Endothelial cell of umbilical vein (primary cell): ENCODE results near the gene CRABP1.

Source experiments
- FOS ChIP-seq: IDR thresholded peaks from 2 replicates; pipeline ENCODE4 v1.6.1; 2011; ENCODE audit warnings: mild to moderate bottlenecking, low read length, moderate library complexity, borderline replicate concordance; ENCODE audit not compliant: insufficient read depth
- JUN ChIP-seq: IDR thresholded peaks from 2 replicates; pipeline ENCODE4 v1.6.1; 2011; ENCODE audit warnings: borderline replicate concordance, low read depth; ENCODE audit not compliant: insufficient read length, insufficient read depth
- MYC ChIP-seq: IDR thresholded peaks from one replicate; pipeline ENCODE4 v1.6.1; 2011; ENCODE audit warnings: mild to moderate bottlenecking, low read depth, low read length
- POLR2A ChIP-seq: IDR thresholded peaks from 2 replicates; pipeline ENCODE4 v1.6.1; 2012; ENCODE audit warnings: low read depth, mild to moderate bottlenecking, control low read depth, low read length
- POLR2AphosphoS5 ChIP-seq: IDR thresholded peaks from 2 replicates; pipeline ENCODE4 v1.6.1; 2012; ENCODE audit warnings: low read depth, mild to moderate bottlenecking, control low read depth, low read length, moderate library complexity; ENCODE audit not compliant: insufficient read depth
- TF ChIP-seq, protein P1 (sequence below): IDR thresholded peaks from 2 replicates; pipeline ENCODE4 v1.6.1; 2011; ENCODE audit not compliant: insufficient read depth, insufficient read length
- TF ChIP-seq, protein P2 (sequence below), 2 donors: IDR thresholded peaks; 1 replicate in 1 of 2; 2 replicates in 1 of 2; pipeline ENCODE4 v1.5.1; 2011; ENCODE audit warnings: low read length in 2 of 2, mild to moderate bottlenecking in 2 of 2, moderate library complexity in 2 of 2, control low read depth in 1 of 2, inconsistent platforms in 1 of 2, low read depth in 1 of 2; ENCODE audit not compliant: insufficient read depth in 1 of 2; ENCODE audit errors: extremely low read depth in 1 of 2

DNA sequence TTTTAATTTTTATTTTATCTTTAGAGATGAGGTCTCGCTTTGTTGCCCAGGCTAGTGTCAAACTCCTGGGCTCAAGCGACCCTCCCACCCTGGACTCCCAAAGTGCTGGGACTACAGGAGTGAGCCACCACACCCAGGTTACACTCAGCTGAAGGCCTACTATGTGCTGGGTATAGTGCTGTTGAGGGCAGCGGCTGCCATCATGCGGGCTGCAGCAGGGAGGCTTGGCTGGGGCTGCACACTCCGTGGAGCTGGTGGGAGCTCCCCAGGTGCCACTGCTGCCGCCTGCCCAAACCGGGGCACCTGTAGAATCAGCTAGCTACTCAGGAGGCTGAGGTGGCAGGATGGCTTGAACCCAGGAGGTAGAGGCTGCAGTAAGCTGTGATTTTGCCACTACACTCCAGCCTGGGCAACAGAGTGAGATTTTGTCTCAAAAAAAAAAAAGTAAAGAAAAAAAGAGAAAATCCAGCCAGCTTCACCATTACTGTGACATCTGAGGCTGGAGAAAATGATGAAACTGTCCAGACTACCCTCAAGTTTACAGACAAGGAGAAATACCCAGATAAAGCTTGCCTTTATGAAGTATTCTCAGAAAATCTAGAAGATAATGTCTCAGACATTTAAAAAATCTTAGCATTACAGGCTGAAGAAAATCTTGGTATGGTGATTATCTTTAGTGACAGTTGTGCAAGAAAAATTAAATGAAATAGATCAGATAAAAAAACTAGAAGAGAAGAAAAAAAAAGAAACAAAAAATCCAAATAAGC lies 42.1 kb downstream of the CRABP1 start:
- TF ChIP-seq, protein P1, sequence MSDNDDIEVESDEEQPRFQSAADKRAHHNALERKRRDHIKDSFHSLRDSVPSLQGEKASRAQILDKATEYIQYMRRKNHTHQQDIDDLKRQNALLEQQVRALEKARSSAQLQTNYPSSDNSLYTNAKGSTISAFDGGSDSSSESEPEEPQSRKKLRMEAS: no peak
- no peak for TF ChIP-seq POLR2AphosphoS5
- TF ChIP-seq, protein P2, sequence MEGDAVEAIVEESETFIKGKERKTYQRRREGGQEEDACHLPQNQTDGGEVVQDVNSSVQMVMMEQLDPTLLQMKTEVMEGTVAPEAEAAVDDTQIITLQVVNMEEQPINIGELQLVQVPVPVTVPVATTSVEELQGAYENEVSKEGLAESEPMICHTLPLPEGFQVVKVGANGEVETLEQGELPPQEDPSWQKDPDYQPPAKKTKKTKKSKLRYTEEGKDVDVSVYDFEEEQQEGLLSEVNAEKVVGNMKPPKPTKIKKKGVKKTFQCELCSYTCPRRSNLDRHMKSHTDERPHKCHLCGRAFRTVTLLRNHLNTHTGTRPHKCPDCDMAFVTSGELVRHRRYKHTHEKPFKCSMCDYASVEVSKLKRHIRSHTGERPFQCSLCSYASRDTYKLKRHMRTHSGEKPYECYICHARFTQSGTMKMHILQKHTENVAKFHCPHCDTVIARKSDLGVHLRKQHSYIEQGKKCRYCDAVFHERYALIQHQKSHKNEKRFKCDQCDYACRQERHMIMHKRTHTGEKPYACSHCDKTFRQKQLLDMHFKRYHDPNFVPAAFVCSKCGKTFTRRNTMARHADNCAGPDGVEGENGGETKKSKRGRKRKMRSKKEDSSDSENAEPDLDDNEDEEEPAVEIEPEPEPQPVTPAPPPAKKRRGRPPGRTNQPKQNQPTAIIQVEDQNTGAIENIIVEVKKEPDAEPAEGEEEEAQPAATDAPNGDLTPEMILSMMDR (IDR thresholded peaks at IDR 0.05; ENCODE audit: extremely low read depth in 1 of 2, insufficient read depth in 1 of 2, low read depth in 1 of 2, low read length in 2 of 2): no peak
- no peak for TF ChIP-seq POLR2A
- TF ChIP-seq MYC: no peak
- TF ChIP-seq JUN: no peak
- TF ChIP-seq FOS: no peak
